GM12801 (cell line): ENCODE results near the gene LHFPL3.

Experiments used
- TF ChIP-seq, protein P1 (sequence below): IDR thresholded peaks from one replicate; pipeline ENCODE4 v1.5.1; 2011; ENCODE audit warnings: control low read depth; ENCODE audit not compliant: insufficient read length; ENCODE audit errors: extremely low read depth

LHFPL3 gene

DNA sequence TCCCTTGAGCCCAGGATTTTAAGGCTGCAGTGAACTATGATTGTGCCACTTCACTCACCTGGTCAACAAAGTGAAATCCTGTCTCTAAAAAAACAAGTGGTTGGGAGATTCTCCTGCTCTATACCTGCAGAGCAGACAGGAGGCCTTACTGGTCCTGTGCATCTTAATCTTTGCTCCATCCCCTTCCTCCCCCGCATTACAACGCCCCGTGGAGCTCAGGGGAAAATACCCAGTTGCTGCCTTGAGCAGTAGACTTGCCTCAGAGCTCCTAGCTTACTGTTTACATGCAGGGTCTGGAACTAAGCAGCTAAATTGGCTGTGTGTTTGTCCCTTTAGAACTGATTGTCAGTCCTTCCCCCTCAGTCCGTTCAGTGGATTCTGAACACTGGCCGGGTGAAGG, 561.8 kb downstream of the LHFPL3 start:
- TF ChIP-seq, protein P1, sequence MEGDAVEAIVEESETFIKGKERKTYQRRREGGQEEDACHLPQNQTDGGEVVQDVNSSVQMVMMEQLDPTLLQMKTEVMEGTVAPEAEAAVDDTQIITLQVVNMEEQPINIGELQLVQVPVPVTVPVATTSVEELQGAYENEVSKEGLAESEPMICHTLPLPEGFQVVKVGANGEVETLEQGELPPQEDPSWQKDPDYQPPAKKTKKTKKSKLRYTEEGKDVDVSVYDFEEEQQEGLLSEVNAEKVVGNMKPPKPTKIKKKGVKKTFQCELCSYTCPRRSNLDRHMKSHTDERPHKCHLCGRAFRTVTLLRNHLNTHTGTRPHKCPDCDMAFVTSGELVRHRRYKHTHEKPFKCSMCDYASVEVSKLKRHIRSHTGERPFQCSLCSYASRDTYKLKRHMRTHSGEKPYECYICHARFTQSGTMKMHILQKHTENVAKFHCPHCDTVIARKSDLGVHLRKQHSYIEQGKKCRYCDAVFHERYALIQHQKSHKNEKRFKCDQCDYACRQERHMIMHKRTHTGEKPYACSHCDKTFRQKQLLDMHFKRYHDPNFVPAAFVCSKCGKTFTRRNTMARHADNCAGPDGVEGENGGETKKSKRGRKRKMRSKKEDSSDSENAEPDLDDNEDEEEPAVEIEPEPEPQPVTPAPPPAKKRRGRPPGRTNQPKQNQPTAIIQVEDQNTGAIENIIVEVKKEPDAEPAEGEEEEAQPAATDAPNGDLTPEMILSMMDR = no peak

DNA sequence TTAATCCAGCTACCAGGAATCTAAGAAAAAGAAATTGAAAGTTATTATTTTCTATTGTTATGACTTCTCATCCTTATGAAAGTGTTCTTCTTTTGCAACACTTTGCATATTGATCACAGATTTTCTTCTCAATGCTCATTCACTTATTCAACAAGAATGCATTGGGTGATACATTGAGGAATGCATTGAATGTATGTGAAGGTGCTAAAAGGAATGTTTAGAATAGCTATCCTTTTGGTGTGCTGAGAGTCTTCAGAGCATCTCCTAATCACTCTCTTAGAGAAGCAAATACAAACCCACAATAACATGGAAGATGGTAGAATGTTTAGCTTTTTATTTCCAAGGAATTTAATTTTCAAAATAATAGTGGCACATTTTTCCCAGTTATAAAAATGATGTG, 563.5 kb downstream of the LHFPL3 start:
- TF ChIP-seq, protein P1 = no peak

- TF ChIP-seq, protein P1 = no peak
Measured at GRCh38 chr7:104894314-104894713, 565.9 kb downstream of the LHFPL3 start.

GRCh38 chr7:104894726-104895521, 566.5 kb downstream of the LHFPL3 start:
- TF ChIP-seq, protein P1 = no peak

DNA sequence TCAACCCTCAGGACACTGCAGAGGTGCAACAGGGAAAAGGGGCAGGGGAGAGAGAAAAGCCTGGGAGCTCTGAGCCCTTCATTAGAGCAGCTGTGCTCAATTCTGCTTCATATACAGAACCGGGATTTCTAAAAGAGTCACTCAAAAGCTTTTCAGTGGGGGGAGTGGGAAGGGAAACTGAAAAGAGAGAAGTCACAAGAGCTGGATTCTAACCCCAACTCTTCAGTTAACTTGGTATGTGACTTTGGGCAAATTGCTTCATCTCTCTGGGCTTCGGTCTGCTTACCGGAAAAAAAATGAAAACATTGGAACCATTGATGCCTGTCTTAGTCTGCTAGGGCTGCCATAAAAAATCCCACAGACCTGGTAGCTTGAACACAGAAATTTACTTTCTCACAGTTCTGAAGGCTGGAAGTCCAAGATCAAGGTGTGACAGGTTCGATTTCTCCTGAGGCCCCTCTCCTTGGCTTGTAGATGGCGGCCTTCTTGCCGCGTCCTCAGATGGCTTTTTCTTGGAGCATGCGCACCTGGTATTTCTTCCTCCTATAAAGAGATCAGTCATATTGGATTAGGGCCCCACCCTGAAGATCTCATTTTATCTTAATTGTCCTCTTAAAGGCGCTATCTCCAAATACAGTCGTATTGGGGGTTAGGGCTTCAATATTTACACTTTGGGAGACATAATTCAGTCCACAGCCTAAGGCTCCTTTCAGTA, 567.3 kb downstream of the LHFPL3 start:
- TF ChIP-seq, protein P1 = no peak

DNA sequence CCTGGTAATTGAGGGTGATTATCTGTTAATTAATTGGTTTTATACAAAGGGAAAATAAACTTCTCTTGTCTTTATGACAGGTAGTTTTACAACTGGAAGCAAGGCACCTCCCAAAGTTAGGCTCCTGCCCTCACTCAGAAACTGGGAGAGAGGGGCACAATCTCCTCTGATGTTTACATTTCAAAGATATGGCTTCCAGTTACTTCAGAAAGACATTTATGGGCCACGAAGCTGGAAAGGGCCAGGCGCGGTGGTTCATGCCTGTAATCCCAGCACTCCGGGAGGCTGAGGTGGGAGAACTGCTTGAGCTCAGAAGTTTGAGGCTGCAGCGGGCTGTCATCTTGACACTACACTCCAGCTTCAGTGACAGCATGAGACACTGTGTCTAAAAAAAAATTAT, 570.0 kb downstream of the LHFPL3 start:
- TF ChIP-seq, protein P1 = no peak

- TF ChIP-seq, protein P1 = no peak
Measured at GRCh38 chr7:104900525-104901239, 572.3 kb downstream of the LHFPL3 start.
